NCI-H146 treated with DMSO at 0.1 percent for 48 hours (cell line): ENCODE results near the gene PIP4K2B.
A peak's percentile ranks its signal among the peaks of the same experiment; 100 is the strongest.

Experiments used
- DNase-seq: peaks from one replicate; lab custom pipeline; 2025; ENCODE audit not compliant: unreplicated experiment; lab: John Stamatoyannopoulos, UW

PIP4K2B gene

DNA sequence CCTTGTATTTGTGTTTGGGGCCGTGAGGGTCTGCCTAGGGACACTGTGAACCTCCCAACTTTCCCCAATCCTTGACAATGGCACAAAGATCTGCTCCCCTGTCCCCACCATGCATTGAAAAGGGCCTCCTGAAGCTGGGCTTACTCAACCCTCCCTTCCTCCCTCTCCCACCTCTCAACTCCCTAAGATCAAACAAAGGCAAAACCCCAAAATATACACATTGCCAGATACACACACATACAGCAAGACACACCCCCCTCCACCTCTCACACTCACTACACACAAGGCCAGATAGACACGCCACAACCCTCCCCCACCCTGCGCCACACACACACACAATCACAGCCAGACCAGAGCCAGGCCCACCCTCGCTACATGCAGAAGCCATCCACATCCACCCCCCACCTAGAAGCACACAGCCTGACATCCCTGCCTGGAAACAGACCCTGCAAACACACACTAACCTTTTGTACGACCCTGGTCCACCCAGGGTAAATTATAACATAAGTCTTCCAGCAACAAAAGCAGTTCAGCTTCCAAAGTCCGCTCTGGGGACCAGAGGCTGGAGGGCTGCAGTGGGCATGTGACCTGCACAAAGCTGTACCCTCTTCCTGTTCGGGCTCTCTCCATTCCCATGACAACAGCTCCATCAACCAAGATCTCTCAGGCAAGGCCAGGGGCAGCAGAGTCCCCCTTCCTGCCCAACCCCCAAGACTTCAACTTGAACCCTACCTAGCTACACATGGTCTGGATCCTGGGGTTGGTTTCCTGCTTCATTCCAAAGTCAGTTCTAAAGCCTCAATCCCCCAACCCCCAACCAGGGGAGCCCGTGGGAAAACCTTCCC is 53.1 kb downstream of the PIP4K2B start:
- DNase-seq, result no peak

DNA sequence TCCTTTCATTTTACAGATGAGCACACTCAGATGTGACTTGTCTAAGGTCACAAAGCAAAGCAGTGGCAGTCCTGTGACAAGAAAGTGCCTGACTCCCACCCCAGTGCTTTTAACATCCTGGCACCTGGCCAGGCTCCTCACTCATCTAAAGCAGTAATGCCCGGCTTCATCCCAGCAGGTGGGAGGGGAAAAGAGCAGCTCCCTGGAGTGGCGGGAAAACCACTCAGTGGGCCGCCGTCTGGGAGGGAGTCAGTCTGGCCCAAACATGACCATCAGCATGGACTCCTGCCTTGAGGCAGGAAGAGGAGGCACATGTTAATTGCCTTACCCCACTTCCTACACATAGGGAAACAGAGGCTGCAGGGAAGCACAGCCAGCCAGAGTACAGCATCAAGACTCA is 53.8 kb downstream of the PIP4K2B start:
- DNase-seq, result peak; percentile 75

DNA sequence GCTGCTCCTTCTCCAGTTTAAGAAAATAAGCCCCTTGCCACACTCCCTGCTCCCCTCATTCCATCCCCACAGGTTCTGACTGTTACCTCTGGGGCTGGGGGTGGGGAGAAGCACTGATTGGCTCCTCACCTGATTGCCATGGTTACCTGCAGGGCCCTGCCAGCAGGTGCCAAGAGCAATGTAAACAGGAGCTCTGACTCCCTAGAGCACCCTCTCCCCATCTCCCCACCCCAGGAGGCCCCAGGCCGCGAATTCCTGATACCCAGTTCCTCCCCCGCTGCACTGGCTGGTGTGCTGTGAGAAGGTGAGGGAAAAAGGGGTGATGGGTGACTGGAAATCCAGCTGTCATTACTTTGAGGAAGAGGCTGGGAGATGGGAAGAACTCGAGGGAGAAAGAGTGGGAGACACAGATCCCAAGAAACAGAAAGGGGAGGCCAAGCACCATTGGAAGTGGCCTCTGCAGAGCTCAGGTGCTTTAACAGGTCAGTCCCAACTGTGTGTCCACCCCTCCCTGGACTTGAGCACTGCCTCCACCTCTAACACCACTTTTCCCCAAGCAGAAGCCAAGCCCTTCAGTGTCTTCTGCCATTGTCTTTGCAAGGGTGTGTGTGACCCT is 55.7 kb downstream of the PIP4K2B start:
- peak; percentile 61 for DNase-seq

DNA sequence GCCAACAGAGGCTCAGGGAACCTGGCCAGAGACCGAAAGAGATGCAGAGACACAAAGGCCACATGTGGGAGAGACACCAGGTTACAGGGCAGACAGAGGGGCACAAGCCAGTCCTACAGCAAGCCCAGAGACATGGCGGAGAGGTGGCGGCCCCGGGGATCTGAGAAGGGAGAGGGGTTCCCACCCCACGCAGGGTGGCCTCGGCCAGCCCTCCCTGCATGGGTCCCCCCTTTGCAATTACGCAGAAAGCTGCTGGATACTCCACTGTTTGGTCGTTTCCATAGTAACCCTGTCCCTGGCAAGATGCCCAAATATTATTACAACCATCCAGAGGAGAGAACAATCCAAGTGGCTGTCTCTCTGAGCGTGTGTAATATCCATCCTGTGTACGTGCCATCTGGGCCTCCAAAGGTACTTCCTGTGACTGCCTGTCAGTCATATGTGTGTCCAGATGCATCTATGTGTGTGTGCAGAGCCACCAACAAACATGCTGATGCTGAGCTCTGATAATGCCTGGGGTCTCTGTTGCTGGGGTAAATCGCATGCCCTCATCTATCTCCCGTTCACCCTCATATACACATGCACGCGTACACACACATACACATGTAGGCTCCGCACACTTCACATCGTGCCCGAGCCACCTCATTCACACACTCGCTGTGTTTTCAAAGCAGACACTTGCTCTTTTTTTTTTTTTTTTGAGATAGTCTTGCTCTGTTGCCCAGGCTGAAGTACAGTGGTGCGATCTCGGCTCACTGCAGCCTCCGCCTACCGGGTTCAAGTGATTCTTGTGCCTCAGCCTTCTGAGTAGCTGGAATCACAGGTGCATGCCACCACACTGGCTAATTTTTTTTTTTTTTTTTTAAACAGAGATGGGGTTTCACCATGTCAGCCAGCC is 56.7 kb downstream of the PIP4K2B start:
- DNase-seq, result no peak

DNA sequence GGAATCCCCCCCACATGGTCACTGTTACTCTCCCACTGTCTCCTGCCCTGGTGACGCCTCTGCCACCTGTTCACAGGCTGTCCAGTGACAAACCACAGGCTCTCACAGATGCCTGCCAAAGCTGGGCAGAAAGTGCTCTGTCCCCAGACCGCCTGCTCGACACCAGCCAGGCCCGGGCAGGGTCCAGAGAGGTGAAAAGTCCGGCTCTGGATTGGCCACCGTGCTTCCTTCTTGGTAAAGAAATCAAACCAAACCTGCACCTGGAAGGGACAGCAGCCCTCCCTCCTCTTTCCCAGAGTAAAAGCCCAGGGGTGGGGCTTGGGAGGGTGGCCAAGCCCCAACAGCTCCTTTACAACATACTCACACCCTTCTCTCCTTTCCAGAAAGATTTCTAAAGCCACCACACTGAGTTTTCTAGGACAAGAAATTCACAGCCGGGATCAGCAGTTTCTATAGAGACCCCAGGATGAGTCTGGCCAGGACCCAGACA is 57.4 kb downstream of the PIP4K2B start:
- DNase-seq, result no peak

DNA sequence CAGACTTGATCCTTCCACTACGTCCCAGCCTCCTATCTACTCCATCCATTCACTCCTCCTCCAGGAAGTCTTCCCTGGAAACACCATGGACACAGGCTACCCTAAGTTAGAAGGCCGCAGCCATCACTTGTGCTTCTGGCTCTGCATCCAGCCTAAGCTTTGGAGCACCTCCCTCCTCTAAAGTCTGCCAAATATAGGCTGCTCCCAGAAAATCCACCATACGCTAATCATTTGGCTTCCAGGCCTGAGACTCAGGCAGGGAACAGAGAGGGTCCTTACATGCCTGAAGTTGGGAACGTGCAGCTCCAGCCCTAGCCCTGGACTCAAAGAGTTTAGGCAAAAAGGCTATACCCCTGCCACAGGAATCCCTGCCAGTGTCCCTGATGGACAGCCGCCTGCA is 57.9 kb downstream of the PIP4K2B start:
- DNase-seq, result no peak

DNA sequence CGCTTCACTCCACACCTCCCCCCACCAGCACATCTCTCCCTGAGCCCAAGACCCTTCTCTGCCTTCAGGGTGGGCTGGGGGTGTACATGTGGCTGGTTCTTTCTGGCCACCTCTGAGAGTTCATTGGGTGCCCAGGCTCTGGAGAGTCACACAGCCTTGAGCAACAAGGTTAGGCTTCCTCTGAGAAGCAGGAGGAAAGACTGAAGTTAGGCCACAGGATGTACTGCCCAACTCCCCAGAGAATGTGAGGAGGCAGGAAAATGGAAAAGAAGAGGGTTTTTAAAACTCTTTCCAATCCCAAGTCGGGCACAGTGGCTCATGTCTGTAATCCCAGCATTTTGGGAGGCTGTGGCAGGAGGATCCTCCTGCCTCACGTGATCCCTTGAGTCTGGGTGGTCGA is 58.5 kb downstream of the PIP4K2B start:
- DNase-seq, result no peak

DNA sequence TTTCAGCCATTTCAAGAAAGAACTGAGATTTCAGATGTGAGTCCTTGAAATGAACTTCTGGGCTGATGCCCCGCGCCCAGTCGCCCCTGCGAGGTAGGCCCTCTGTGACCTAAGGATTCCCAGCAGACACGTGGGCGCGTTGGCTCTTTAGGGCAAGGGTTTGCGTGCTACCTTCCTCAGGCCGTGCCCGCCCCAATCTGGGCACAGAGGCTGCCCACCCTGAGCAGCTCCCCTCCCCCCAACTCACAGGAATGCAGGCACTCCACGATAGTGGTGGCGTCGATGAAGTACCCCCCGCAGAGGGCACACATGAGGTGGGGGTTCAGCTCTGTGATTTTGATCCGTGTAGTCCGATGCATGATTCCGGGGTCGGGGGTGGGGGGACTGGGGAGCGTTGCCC is 59.3 kb downstream of the PIP4K2B start:
- DNase-seq, result no peak

DNA sequence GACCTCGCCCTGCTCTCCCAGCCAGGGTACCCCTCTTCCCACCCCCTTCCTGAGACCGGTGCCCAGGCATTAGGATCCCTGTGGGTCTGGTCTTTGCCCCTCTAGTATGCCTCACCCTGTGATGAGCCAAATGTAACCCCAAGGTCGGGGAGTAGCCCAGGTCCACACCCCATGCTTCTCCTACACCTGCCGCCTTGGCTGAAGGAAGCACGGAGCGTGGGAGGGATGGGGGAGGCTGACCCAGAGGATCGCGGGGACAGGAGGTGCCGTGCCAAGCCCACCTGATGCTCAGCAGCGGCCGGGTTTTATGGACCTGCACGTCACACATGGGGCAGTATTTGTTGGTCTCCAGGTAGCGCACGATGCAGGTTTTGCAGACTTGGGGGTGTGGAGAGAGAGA is 60.1 kb downstream of the PIP4K2B start:
- no peak for DNase-seq

DNA sequence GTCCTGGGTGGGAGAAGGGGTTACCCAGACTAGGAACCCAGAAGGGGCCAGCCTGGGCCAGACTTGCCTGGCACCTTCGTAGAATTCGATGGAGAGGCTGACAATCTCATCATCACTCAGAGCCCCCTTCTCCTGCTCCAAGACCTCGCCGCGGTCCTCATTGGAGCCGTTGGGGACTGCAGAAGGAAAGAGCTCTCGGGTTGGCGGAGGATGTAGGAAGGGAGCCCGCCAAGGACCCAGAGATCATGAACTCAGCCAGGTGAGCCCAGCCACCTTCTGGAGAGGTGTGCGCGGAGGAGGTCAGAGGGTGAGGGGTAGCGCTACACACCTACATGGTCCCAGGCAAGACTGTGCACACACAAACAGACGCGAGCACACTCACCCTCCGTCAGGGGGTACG is 60.7 kb downstream of the PIP4K2B start:
- DNase-seq, result no peak

DNA sequence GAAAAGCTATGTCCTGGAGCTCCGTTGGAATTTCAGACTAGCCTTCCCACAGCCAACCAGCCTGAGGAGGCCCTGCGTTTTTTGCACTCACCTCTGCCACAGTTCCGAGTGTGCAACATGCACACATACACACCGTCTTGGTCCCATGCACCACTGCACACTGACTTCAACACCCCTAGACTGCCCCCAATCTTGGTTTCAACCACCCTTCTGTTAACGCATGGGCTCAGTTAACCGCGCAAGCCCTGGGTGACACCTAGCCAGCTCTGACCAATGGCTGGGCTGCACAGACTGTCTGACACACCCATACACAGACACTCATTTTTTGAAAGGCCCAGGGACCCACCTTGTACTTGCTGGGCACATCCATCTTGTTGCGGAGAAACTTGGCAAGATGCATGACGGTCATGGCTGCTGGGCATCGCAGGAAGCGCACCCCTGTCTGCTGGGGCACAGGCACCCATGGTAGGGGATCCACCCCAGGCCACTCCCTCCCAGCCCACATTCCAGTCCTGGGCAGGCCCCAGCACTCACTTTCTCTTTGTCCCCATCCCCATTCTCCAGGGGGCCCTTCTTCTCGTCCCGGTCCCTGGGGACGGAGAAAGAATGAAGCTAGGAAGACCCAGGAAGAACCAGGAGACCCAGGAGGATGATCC is 61.2 kb downstream of the PIP4K2B start:
- no peak for DNase-seq

DNA sequence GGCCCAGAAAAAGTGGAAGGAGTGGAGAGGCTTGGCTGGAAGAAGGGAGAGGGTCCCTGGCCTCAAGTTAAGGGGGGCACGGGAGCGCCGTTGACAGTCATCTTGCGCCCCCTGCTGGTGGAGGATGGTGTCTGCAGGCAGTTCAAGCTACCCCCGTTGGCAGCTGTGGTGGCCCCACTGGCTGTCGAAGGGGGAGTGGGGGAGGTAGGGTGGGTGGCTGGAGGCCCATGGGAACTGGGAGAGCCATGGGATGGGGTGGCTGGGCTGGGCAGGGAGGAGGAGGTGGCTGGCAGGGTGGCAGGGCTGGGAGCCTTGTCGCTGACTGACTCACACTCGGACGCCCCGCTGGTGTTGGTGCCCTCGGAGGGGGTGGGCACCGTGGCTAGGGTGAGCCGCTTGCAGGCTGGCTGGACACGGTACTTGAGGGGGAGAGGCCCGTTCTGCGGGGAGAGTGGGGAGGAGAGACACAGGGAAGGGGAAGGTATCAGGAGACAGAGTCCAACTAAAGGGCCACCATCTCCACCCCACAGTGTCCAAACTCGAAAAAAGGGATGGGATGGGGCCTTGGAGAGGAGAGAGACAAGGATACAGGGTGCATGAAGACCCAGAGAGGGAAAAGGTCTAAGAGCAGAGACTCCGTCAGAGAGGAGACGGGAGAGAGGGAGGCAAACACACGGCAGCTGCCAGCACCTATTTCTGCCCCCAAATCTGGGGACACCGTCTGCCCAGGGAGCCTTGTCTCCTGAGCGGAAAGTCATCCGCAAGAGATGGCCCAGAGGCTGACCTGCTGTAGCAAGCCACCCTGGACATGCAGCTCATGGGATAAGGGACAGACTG is 64.0 kb downstream of the PIP4K2B start:
- DNase-seq, result no peak

DNA sequence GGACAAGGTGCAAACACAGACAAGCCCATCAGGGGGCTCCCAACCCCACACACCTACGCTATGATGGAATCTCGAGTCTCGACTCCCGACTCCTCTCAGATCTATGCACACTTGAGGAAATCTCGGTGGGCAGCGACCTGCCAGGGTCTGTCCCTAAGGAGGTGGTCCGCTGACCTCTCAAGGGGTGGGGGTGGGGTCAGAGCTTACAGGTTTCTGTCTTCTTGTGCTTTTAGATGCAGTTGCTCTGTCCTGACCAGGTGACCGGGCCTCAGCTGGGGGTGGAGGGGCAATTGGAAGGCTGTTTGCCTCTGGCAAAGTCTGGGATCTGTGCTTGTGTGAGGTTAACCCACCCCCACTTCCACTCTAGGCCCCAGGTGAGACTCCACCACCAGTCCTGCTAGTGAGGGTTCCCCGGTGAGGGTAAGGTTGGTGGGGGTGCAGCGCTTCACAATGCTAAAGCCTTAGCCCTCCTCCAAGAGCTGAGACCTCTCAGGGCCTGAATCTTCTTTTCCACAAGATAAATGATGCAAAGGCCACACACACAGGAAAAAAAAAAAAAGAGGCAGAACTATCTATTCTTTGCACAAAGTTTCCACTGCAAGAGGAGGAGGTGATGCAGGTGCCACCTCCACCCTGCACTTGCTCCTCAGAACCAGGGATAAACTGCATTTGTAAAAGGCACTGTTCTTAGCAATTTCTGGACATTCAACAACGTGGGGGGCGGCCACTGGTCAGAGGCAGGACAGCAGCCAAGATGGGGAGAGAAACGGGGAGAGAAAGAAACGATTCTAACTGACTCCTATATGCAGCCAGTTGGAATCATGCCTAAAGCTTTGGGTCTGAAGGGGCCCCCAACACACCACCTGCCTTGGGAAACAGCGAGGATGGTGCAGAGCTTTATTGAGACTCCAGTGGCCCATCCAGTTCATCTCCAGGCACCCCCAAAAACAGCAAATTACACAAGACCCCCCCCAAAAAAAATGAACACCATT is 65.1 kb downstream of the PIP4K2B start:
- DNase-seq, result no peak

DNA sequence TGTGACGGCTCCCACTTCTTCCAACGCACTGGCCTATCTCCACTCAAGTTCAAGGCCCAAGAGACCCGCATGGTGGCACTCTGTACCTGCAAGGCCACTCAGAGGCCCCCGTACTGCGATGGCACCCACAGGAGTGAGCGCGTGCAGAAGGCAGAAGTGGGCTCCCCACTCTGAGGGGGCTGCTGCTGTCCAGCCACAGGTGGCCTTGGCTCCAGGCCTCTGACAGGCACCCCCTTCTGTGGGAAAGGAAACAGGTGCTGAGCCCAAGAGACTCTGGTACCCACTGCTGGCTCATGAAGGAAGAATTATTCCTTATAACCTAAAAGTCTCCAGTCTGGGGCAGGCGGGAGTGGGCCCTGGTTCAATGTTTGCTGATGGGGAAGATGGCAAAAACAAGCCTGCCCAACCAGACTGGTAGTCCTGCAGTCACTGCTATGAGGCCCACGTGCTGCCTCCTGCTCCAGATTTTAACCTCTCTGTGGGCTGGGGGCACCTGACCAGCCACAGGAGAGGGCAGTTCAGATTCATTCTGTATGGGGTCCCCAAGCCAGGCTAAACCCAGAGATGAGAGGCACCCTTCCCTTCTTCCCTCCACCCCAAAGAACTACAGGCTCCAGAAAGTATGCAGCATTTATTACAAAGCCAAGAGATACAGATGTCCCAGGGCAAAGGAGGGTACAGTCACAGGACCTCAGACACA is 65.9 kb downstream of the PIP4K2B start:
- DNase-seq, result no peak

DNA sequence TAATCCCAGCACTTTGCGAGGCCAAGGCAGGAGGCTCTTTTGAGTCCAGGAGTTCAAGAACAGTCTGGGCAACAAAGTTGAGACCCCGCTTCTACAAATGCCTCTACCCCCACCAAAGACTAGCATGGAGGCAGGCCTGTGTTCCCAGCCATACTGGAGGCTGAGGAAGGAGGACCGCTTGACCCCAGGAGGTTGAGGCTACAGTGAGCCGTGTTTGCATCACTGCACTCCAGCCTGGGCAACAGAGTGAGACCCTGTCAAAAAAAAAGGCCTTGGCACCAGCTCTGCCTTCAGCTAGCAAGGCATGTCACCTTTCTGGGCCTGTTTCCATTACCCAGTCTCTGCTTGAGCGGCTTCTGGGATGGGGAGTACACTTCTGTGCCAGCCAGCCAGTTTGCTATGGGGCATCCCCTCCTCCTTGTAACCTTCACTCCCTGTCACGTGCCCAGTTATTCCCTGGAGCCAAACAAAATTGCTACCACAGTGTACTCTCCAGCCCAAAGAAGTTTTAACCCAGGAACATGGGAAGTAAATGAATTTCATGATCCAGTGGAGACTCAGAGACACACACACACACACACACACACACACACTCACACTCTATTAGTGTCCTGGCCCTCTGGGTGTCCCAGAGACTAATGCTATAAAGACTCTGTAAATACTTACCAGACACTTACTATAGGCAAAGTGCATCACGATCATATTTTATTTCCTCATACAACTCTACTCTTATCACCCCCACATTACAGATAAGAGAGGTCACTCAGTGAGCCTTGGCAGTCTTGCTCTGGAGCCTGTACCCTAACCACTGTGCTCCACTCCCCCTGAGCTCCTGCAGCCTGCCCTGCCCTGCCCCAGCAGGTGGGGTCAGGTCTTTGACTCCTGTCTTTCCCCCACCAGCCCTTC is 66.7 kb downstream of the PIP4K2B start:
- DNase-seq, result no peak

DNA sequence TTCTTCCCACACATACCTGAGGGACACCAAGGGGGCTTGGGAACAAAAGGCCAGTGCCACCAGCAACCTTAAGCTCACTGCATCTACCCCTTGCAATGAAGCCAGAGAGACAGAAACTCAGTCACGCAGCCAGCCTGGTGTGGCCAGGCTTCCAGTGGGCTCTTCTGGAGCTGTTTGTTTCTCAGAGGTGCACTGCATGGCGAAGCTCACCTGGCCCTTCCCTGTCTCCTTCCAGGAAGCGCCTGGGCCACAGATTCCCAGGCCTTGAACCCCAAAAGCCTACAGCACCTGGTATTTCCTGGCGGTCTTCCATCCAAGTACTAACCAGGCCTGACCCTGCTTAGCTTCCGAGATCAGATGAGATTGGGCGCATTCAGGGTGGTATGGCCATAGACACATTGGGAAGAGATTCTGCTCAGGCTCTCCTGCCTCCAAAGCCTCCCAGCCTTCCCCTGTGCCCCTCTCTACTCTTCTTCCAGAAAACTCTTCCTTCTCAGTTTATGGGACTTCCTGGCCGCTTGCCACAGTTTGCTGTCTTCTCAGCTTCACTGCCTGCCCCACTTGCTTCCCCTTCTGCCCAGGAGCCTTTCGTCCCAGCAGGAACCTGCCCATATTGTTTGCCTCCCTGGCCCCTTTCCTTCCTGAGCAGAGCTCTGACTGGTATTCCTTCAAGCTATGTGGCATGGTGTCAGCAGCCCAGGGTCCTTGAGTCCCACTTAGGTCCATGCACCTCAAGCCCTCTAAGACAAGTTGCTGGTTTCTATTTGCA is 67.6 kb downstream of the PIP4K2B start:
- DNase-seq, result no peak
